DMS79 treated with DMSO at 0.1 percent for 48 hours (cell line): ENCODE results near the gene GLRX3.

Experiments used
- DNase-seq: peaks from one replicate; lab custom pipeline; 2025; lab: John Stamatoyannopoulos, UW

GLRX3 gene

DNA sequence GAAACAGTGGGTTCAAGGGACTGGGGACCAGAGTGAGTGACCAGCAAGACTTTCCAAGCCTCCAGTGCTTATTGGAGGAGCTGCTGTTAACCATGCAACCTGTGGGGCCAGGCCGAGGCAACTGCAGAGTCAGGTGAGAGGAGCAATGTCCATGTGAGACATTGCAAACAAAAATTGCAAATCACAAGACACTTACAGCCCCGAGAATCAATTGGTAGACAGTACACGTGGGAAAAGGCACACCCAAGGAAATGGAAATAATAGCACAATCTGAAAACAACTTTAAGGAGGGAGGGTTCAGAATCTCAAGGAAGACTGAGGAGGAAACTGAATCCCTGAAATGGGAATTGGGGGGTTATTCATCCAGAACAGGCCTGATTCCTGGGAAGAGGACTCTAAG is 72.6 kb downstream of the GLRX3 start:
- no peak for DNase-seq

DNA sequence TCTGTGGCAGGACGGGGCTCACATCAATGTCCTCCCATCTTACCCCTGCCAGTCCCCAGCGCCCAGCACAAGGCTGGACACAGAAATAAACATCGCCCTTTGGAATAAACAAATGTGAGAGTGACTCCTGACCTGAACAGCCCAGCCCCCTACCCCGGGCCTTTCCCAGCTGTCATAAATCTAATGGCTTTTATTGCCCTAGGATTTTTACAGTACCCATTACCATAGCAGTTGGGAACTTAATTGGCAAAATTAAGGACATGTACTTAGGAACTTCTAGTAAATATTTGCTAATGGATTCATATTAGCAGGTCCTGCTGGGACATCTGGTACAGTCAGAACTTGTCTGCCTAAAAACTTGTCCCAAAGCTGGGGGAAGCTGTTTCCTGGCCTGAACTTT is 76.6 kb downstream of the GLRX3 start:
- no peak for DNase-seq

DNA sequence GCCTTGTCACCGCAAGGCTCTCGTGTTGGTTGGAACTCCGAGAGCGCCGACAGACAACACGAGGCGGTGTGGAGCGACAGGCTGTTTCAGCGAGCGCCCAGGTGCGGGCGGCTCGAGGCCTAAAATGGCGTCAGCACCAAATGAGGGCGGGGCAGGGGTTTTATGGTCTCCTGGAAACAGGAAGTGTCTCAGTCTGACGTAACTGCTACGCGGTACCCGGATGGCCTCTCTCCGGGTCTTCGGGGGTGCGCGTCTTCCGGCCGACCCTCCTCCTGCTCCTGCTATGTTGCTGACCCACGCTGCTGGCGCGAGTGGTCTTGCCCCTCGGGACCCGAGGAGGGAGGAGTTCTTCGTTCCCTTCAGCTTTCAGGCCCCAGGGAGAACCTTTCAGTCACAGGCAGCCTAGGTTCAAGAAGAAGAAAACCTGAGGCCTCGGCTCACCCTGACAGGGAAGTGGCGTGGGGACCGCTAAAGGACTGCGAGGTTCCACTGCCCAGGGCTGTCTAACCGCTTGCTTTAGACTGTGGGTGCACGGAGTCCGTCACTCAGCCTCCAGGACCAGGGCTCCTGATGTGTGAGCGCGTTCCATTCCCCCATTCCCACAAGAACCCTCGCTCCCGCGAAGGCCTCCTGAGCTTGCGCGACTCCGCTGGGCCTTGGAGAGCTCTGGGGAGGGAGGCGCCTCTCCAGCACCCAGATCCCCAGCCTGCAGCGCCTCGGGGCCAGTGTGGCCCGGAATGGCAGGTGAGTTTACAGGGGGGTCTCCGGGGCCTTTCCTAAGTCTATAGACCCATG is 77.3 kb downstream of the GLRX3 start:
- DNase-seq, result no peak

DNA sequence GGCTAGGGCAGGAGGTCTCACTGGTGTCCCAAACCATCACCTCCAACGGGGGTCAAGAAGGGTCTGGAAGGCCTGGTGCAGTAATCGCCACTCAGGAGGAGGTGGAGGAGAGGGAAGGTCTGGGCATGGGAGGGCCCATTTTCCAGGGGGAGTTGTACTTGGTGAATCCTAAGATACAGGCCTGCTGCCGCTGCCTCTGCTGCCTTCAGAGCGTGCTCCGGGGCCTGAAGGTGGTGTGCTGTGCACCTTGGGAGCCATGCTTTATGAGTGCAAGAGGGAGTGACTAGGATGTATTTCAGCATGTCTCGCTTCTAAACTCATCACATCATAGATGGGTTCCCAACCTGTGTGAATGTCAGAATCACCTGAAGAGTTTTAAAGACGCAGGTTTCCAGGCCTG is 78.2 kb downstream of the GLRX3 start:
- DNase-seq, result no peak

DNA sequence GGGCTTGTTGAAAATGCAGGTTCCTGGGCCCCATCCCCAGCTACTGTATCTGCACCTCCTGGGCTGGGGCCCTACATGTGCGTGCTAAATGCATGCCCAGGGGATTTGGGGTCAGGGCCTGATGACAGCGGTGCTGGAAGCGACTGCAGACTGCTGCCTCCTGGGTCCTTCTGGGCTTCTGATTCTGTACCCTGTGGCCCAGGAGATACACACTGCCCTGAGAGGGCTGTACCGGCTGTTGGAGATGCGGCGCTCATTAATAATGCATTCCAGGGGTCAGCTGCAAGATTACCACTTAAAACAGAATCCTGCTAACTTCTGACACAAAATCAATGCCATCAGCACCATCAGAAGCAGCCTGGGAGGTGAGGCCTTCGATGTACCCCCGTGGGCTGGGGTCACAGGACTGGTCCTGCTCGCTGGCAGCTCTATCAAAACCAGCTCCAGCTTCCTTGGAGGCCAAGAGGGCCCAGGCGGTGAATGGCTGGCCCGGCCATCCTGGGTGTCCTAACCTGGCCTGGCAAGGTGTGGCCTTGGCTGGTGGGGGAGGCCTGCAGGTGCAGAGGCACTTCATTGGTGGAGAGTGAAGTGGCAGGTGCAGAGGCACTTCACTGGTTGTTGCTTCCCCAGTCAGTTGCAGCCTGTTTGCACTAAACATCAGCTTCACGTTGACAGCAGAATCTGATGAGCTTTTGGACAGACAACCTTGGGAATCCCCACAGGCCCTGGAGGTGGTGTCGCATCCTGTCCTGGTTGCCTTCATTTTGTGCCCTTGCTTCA is 79.2 kb downstream of the GLRX3 start:
- DNase-seq, result peak; percentile 40

DNA sequence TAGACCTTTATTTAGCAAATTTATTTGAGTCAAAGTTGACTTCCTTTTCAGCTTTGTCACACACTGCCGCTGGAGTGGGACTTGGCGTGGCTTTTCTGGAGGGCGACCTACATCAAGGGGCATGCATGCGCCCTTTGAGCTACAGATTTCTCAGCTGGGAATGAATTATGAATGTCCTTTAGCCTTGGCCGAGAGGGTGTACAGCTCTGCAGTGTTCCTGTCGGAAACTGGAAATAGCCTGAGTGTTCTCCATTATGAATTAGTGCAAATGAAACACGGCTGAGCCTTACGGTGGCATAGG is 79.7 kb downstream of the GLRX3 start:
- no peak for DNase-seq

DNA sequence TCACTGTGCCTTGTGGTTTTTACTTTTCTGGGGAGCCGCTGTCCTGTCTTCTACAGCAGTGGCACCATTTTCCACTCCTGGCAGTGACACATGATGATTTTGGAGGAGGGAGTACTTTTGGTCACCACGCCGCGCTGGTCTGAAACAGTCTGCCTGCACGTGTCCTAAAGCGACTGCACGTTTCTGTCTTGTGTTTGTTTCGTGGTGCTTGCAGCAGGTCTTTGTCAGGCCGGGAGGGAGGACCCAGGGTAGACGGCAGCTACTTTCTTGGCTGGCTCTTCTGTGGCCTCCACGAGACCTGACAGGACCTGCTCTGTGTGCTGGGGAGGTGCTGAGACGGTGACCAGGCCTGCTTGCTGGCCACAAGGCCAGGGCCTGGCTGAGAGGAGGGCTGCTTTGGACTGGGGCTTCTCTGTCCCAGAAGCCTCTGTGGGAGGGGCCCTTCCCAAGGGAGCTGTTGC is 82.0 kb downstream of the GLRX3 start:
- no peak for DNase-seq

DNA sequence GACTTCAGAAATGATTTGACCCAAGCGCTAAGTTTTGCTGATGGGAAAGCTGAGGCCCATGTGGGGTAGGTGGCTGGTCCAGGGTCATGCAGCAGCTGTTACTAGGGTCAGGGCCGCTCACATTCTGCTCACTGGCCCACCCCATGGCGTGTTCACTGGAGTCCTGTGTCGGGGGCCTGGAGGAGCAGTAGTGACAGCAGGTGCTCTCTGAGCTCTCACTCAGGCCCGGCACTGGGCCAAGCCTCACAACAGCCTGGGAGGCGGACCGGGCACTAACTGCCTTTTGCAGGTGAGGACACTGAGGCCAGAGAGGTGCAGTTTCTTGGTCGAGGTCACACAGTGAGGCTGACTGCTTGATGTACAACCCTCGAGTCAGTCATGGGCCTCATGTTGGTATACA is 82.7 kb downstream of the GLRX3 start:
- no peak for DNase-seq

DNA sequence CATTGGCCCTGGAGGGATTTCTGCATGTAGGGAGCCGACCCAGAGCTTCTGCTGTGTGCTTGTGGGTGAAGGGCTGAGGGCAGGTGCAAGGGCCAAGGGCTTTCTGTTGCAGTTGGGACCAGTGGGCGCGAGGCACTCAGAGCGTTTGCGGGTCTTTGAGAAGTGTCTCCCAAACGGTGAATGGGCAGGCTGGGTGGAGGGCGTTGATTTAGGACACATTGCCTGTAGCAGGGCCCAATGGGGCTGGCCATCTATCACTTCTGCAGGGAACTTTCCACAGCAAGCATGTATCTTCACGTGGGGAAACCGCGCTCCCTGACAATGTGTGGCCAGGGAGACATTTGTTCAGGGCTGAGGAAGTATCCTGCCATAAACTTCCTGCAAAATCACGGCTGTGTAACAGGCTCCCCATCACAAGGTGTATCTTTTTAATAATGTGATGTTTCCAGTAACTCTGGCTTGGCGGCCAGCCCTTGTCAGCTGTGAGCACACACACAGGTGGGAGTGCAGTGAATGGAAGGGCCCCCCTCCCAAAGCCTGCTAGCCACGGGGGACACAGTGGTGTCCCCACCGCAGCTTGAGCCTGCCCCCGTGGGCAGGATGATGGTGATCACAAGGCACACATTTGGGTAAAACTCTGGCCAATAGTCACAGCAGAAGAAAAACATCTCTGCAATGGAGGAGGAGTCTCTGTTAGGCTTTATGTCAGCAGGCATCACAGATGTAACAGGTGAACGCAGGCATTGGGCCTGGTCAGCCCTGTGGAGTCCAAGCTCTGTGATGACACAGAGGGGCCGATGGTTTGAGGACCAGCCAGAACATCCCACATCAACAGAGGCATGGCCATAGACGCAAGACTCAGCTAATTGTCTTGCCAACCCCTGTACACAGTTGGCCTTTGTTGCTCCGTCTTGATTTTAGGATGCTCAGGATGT is 84.3 kb downstream of the GLRX3 start:
- DNase-seq, result no peak

DNA sequence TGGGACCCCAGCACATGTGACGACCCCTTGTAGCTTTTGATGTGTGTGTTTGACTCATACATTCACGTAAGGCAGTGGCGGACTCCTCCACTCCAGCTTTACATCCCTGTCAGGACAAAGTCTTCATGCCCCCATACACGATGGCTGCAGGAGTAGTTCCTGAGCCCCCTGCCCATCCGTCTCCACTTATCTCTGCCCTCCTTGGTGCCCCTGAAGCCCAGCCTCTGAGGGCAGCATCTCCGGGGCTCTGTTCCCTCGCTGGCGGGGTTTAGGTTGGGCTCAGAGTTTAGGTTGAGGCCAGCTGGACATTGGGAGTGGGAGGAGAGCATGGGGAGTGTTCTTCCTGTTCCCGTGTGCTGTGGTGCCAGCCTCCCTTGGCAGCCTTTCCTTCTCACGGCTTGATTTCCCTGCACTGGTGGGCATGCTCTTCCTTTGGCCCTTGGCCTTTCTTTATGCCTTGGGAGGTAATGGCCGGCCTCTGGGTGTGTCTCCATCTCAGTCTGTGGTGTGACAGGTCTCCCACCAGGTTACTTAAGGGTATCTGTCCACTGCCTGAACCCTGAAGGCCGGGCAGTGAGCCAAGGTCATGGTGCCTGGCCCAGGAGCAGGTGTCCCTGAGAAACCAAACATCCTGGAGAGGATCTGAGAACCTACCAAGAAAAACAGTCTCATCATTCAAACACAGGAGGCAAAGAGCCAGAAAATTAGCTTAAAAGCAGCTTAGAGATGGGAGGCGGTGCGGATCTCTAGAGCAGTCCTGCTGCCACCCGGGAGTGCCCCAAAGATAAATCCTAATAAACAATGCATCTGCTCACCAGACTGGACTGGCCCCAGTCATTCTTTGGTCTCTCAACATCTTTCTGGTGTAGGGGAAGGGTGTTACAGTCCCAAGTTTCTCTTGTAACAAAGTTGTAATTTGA is 85.5 kb downstream of the GLRX3 start:
- DNase-seq, result peak; percentile 27

DNA sequence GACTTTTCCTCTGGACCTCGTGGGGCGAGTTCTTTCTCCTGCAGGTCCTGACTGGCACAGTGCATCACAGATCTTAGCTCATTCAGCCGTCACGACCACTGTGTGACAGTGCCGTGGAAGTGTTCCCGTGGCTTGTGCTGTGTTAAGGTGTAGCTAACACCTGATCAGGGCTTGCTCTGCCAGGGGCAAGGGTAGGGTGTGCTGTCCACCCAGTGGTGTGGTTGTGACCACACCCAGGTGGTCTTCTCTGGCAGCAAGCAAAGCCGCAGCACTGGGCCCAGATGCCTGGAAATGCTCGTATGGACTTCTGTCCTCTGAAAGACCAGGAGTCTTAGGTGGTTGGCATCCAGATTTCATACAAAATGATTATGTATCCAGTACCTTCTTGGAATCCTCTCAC is 86.2 kb downstream of the GLRX3 start:
- DNase-seq, result no peak

DNA sequence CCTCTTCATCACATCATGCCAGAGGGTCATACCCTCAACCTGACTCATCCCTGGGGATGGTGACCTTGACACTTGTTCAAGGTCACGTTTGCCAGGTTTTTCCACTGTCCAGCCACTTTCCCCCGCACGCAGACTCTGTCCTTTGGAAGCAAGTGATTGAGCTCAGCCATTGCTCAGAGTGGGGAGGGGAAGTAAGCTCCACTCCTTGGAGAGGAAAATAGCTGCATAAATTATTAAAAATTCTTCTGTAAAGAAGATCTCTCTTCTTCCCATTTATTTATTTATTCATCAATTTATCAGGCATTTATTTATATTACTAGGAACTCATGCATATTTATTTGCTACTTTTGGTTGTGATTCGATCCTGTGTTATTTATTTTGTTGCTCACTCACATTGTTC is 88.0 kb downstream of the GLRX3 start:
- DNase-seq, result no peak

DNA sequence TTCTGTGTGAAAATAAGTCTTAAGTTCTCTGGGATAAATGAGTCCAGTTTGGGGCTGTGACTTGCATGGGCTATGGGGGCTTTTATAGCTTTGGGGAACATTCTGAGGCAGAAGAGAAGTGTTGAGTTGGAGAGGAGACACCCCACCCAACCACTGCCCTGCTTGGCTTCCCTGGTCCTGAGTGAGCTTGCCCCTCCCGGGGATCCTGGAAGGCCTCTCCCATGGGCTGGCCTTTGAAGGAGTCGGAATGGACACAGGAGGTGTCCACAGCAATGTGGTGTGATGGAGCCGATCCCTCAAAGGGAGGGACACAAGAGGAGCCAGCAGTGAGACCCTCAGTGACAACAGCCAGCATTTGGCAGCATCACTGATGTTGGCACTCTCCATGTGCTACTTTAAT is 89.8 kb downstream of the GLRX3 start:
- no peak for DNase-seq

DNA sequence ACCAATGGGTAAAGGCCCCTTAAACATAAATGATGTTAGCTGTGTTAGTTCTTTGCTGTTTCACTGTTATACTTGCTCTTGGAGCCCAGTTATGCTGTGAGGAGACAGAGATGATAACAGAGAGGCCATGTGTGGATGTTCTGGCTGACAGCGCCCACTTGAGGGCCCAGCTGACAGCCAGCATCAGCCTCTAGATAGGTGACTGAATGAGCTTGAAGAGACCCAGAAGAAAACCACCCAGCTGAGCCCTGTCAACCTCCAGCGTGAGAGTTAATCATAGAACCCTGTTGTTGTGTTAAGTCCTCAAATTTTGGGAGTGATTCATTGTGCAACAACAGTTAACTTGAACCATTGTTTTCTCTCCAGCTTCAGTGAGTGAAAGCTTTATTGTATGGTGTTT is 91.7 kb downstream of the GLRX3 start:
- no peak for DNase-seq
